GM12892 (cell line): ENCODE data around the gene RAP1A.
"Not testable (repeated sequence)": the region's sequence is repeated elsewhere in the genome, so short reads cannot be mapped to it uniquely, and the experiment has no call there.

ENCODE experiments used
- POLR2A ChIP-seq: IDR thresholded peaks from 2 replicates; pipeline ENCODE4 v1.6.1; 2011; ENCODE audit warnings: low read depth, low read length, control low read depth
- POLR2AphosphoS5 ChIP-seq: IDR thresholded peaks from 2 replicates; pipeline ENCODE4 v1.6.1; 2011; ENCODE audit warnings: low read depth, low read length, control low read depth

DNA sequence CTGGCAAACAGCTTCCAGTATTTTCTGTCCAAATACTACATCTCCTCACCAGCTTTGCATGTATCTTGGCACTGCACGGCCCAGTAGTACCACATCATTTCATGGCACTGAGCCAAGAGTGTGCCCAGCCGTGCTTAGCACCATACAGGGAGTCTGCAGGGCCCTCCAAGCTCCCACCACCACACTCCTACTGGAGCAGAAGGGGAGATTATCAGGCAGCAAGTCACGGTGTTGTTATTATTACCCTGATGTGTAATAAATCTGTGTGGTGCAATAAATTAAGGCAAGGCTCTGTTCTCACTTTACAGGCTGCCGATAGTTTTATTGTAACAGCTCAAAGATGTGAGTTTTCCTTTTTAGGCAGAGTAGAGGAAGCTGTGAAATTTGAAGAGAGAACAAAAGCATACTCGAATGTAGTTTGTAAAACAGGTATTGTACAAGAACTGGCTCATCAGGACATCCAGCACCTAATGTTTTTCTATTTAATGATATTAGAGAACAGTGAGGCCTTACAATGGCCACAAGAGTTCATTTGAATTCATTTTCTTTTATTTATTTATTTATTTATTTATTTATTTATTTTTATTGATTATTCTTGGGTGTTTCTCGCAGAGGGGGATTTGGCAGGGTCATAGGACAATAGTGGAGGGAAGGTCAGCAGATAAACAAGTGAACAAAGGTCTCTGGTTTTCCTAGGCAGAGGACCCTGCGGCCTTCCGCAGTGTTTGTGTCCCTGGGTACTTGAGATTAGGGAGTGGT lies 13.0 kb upstream of the RAP1A start:
- not testable (repeated sequence) for TF ChIP-seq POLR2A, POLR2AphosphoS5
